HuH-7 (cell line): Measurements from ENCODE around the gene FAM111A.

Experiments
- DNase-seq: peaks from one replicate; pipeline ENCODE4 v3.0.0; 2011; ENCODE audit warnings: low spot score

Gene FAM111A

DNA sequence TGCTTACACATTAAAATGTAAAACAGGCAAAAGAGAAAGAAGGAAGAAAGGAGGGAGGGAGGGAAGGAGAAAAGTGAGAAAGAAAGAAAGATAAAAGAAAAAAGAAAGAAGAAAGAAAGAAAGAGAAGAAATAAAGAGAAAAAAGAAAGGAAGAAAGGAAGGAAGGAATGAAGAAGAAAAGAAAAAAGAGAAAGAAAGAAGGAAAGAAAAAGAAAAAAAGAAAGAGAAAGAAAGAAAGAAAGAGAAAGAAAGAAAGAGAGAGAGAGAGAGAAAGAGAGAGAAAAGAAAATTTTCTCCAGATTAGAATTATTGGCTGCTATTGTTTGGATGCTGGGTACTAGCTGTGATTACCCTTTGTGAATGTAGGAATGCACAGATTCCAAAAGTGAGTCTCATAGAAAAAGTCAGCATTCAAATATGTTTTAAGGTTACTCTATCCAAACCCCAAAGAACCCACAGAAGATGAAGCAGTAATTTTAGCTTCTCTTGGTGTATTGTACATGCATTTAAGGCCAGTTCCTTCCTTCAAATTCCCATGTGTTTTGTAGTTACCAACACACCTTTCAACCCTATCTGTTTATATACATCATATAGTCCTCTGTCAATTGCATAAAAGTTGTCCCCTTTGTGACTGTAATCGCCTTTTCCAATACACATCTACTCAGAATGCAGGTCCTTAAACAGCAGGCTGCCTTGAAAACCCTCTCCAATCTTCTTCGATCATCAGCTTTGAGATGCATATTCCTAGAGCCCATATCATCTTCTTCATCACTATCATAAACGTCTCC lies 789 bp upstream of the FAM111A start:
- no peak for DNase-seq

DNA sequence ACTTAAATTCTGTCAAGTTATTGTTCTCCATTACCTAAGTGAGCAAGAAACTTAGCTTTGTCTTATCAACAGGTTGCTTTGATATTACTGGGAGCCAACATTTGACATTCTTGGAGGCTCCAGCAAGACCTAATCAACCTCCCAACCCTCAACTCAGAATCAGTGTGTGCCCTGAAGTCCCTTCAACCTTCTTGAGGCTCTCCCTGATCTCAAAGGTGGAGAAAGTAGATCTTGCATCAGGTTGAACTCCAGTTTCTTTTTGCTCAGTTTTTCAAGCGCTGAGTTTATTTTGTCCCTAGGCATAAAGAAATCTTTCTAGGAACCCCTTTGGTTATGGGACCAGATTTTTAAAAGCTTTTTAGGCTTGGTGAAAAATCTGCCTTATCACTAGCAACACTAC lies 1.4 kb downstream of the FAM111A start:
- no peak for DNase-seq

DNA sequence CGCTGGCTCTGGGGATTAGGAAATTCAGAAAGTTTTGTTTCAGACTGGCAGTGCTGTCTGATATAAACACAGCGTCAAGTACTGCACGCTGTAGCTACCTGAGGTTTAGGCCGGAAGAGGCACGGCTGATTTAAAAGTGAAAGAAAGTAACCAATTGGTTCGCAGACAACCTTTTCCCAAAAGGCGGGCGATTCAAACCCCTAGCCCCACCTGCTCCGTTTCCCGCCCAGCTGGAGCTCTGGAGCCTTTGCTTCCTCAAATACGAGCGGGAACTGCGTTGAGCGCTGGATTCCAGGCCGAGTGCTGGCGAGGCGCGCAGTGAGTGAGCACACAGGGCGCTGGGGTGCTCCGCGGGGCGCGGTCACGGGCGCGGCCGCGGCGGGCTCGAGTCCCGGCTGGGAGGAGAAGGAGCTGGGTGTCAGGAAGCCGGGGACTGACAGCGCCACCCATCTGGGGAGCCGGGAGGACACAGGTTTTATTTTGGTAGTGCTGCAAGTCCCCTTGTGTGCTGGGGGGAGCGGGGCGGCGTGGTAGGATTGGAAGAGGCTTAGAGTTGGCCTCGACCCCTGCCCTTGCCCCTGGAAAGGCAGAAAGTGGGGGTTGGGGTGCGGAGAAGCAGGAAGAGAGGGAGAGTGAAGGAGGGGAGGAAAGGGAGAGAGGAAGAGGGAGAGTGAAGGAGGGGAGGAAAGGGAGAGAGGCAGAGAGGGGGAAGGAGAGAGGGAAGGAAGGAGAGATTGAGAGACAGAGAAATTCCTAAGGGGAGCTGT lies 2.1 kb downstream of the FAM111A start:
- DNase-seq = peak; percentile 48

DNA sequence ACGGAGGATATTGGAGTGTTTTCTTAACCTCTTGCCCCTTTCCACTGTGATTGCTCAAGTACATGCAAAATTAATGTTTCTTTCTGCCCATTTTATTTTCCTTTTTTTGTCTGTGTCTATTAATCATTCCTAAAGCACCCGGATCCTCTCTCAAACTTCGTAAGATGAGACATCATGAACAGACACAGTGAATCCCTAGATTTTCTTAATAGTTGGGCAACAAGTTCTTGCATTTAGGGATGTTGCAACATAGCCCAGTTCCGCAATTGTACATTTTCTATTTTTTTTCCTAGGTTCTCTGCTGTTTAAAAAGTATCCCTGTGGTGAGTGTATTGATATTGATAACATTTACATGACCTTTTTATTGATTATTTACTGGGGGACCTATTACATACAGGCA lies 2.9 kb downstream of the FAM111A start:
- no peak for DNase-seq

DNA sequence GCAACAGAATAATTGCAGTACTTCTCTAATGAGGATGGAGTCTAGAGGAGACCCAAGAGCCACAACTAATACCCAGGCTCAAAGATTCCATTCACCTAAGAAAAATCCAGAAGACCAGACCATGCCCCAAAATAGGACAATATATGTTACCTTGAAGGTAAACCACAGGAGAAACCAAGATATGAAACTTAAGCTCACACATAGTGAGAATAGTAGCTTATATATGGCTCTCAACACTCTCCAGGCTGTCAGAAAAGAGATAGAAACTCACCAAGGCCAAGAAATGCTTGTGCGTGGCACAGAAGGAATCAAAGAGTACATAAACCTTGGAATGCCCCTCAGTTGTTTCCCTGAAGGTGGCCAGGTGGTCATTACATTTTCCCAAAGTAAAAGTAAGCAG lies 9.1 kb downstream of the FAM111A start:
- no peak for DNase-seq

DNA sequence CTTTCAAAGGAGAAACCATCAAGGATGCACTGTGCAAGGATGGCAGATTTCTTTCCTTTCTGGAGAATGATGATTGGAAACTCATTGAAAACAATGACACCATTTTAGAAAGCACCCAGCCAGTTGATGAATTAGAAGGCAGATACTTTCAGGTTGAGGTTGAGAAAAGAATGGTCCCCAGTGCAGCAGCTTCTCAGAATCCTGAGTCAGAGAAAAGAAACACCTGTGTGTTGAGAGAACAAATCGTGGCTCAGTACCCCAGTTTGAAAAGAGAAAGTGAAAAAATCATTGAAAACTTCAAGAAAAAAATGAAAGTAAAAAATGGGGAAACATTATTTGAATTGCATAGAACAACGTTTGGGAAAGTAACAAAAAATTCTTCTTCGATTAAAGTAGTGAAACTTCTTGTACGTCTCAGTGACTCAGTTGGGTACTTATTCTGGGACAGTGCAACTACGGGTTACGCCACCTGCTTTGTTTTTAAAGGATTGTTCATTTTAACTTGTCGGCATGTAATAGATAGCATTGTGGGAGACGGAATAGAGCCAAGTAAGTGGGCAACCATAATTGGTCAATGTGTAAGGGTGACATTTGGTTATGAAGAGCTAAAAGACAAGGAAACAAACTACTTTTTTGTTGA lies 9.8 kb downstream of the FAM111A start:
- DNase-seq = no peak

DNA sequence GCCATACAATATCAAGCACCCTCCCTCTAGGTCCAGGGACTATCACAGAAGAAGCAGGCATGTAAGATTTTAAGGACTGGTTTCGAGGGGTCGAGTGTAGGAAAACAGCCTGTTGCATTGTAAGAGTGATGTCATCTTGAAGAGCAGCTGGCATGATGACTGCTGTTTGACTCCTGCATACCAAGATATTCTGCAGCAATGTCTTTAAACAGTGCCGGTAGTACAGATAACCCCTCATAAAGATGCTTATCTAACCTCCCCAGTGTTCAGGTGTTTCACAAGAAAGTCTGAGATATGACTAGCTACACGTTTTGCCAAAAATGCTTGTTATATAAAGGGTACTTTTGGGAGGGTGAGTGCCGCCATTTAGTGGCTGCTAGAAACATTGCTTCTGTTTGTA lies 12.0 kb downstream of the FAM111A start:
- DNase-seq = no peak

DNA sequence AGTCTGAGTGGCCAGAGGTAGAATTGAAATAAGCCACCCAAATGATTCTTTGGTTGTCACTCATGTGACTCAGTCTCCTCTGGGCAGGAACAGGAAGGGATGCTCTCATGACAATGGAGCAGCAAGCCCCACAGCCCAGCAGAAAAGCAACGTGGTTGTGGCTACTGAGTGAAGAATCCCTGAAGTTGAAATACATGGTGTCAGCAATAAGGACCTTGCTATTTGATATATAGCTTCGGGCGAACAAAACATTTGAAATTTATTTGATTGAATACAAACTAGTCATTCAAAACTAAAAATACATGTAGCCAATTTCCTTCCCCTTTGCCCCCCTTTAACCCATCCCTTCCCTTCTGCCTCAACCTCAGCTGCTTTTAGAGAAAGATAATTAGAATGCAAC lies 14.8 kb downstream of the FAM111A start:
- no peak for DNase-seq

DNA sequence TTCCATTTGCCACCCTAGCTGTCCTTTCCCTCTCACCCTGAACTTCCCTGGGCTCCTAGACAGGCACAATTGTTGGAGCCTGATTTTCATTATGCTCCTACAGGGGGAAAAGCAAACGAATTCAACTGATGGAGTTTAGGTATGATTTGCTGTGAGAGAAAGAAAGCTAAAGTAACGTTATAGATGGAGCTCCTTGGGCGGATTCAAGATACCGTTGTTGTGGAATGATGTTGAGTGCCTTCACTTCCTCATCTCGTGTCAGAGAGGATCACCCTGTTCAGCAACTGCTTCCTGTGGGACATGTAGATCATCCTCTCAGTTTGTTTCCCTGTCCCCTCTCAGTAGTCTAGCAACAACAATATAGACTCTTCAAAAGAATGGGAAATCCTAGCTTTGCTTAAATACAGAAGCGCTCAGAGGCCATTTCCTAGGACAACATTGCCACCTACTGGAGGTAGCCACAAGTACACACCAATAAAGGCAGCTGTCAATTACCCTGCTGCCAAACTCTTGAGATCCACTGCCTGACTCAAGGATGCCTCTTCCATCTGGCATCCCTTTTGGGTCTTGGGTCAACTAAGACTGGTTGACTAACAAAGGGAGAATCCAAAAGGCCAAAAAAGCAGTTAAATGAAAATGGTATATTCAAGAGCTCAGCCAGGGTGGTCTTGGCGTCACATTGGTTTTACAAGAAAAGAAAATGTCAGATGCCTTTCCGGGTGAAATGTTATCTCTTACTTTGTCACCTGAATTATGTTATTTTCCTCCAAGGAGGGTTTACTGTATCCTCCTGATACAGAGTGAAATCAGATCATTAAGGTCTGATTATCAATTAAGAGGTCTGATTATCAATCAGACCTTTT lies 15.8 kb downstream of the FAM111A start:
- DNase-seq = peak; percentile 36

DNA sequence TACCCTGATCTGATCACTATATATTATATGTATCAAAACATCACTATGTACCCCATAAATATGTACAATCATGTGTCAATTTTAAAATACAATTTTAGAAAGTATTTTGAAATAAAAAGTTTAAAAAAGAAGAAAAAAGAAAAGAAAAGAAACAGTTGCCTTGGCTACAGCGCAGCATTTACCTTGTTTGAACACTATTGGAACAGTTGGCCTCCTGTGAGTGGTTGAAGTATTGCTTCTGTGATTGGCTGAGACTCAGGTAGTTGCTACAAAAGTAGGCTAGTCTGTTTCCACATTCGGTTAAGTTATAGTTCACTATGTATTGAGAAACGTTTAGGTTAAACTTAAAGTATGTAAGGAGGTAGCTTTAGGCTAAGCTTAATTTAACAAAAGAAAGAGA lies 21.4 kb downstream of the FAM111A start:
- DNase-seq = no peak

DNA sequence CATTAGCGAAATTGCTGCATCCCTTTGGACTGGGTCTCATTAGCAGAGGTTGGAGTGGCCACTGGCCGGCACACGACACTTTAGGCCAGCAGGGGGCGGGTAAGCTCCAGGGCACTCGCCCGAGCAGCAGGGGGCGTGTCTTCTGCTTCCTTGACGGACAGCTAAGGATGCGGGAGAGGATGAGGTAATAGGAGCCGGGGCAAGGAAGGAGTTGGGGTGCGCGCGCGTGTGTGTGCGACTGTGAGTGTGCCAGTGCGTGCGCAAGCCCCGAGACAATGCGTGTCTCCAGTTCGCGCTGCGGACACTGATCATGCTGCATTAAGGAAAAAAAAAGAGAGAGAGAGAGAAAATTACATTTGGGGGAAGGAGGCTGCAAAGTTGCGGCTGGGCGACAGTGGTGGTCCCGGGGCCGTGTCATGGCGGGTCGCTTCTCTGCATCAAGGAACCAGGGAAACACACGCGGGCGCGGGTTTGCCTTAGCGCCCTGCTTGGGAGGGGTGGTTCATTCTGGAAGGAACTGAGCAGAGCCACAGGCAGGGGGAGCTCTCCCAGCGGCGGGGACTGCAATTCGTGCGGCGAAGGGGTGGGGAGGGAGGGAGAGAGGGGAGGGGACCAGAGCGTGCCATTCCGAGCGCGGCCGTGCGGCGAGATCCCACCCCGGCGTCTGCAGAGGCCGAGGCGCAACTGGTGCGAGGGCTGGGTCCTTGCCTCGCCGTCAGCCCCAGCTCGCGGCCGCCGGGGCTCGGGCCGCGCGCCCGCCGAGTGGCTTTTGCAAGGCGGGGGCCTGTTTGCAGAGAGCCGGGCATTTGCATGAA lies 29.1 kb downstream of the FAM111A start, which contains the start of gene DTX4:
Gene DTX4, plus strand, starts transcription at position 625 of the 815 bp plus-strand sequence. CDS start 464 bp downstream, outside the sequence.
- DNase-seq = peak; percentile 84

DNA sequence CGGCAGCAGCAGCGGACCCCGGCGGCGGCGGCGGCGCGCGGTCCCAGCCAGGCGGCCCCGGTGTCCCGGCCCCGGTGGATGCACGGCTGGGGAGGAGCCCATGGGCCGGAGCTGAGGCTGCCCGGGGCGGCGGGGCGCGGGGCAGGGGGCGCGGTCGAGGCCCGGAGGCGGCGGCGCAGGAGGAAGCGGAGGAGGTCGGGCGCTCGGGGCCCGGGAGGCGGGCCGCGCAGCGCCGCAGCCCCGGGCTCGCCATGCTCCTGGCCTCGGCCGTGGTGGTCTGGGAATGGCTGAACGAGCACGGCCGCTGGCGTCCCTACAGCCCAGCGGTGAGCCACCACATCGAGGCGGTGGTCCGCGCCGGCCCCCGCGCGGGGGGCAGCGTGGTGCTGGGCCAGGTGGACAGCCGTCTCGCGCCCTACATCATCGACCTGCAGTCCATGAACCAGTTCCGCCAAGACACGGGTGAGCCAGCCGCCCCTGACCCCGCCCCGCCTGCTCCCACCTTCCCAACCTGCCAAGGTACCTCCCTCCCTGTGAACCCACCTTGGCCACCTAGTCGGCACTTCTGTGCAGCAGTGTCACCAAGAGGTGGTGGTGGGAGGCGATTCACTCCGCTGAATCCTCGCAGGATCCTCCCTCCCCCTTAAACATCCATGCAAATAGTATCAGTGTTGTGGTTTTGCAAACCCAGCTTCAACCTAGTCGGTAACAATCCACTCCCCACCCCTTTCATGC lies 29.9 kb downstream of the FAM111A start:
- peak; percentile 37 for DNase-seq

DNA sequence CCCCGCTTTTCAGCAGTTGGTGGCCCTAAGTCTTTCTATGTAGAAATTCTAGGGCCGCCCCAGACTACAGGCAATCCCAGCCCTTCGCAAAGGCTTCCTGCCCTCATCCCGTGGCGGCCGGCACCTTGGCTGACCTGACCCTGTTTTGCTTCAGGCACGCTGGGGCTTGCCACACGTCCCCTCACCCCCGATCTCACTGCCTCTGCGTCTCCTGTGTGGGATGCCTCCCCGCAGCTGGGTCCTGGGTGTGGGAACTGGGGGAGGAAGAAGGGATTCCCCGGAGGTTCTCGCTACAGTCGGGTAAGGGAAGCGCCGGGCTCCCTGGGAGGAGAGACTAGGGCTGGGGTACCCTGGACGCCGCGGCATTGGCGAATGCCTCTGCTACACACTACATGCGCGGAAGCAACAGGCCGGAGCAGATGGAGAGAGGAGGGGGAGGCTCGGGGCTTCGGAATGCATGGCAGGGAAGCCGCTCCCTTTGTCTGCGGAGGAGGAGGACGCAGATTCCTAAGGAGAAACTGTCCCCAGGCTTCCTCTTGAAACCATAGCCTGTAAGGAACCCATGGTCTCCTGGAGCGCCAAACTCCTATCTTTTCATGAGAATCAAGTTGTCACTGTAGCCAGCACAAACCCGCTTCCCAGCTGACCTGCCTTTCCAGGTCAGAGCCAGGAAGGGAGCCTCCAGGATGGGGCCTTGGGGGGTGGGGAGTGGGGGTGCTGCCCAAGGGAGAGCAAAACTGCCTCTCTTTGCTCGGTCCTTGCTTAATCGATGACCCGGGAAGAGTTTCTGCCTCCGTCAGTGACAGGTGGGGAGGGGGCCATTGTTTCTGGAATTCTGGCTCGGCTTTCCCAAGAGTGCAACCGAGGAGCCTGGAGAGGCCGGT lies 30.7 kb downstream of the FAM111A start:
- peak; percentile 30 for DNase-seq

DNA sequence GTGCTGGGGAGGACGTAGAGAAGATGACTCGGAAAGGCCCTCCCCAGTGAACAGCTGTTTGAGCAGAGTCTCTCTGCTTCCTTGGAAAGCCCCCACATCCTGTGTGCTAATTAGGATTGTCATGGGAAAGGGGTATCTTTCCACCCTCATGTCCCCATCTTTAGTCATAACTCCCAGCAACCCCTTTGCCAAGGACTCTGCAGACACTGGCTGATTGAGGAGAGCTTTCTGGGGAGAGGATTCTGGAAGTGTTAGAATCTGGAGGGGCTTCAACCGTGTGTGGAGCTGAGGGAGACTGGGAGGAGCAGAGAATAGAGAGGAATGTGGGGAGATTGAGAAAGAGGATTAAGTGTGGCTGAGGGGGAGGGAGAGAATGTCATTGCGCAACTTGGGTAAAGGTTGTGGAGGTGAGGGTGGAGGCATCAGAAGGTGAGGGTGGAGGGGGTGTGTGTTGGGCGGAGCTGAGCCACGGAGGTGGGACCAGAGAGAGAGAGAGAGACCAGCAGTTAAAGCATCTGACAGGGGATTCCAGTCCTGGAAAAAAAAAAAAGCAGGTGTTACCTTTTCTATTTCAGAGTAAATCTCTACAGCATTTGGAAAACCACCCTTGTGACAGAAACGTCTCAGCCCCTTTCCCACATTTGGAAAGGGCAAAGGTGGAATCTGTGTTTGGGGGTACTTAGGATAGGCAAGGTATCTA lies 31.5 kb downstream of the FAM111A start:
- DNase-seq = peak; percentile 66

DNA sequence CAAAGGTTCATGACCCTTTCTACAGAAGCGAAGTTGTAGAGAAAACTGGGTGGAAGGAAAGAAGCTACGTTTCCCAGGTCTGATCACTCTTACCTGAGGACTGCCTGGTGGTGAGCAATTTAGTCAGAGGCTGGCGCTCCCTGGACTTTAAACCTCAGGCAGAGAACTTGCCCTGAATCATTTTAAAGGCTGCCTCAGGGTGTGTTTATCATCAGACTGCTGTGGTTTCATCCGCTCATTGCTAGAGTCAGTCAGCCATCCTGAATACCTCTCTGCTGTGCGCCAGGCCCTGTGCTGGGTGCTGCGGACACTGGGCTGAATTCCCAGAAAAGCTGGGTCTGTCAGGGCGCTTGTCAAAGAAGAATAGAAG lies 32.0 kb downstream of the FAM111A start:
- peak; percentile 45 for DNase-seq

DNA sequence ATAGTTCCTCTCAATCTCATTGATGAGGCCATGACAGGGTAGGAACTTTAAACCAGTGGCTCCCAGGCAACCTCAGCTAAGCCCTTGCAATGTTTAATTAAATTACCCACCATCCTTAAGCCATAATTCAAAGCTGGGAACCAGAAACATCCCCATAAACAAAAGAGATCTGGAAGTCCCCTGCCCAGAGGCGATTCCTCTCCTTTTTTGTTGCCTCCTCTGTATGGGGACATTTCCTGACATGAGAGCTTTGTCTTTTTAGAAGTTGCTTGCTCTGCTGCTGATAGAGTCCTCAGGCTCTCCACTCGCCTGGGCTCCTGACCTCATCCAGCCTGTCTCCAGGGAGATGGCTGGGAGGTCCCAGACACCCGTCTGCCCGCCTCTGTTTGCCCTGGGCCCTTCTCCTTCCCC lies 32.4 kb downstream of the FAM111A start:
- no peak for DNase-seq

DNA sequence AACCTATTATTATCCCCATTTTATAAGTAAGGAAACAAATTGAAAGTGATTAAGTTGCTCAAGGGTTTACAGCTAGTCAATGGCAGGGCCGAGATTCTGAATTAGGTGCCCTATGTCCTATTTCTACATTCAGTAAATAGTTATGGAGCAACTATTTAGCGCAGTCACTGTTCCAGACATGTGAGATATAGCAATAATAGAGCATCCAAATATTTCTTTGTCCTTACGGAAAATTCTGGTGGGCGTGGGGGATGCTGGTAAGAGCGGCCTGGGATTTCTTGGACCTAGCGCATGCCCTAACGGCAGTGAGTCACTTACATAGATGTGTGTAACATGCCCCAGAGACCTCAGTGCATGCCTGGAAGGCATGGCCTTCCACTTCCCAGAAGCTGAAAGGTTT lies 33.7 kb downstream of the FAM111A start:
- DNase-seq = no peak

DNA sequence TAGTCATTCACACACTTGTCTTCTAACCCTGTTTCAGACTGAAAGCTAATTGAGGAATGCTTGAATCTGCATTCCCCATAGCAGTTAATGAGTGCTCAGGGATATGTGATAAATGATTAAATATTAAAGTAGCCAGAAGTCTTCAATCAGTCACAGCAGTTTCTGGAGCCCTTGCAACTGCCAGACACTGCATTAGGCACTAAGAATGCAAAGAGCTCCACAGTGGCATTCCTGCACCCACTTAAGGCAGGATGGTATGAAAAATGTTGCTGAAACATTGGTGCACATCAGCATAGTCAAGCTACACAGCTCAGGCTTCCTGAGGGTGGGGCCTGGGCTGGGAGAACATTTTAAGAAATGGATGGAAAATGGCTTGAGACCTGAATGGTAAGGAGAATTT lies 35.7 kb downstream of the FAM111A start:
- no peak for DNase-seq

DNA sequence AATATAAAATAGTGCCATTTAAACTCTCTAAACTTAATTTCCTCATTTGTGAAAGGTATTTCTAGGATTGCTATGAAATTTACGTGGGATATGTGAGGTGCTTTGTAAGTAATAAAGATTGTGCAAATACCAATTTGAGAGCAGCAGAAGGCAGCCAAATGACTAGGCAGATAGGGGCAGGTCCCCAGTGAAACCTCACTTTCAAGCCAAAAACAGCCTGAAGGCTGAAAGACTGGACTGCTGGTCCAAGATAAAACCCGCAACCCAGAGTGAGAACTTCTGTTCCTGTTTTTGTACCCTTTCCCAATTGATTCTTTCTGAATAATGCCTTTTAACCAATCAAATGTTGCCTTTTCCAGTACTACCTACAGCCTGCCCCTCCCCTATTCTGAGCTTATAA lies 36.5 kb downstream of the FAM111A start:
- no peak for DNase-seq
